Natural killer cell (primary cell): ENCODE data around the gene BICD1. TPM values are rescaled to one million over a fixed set of nuclear protein-coding genes. Genes with fewer than 3 reads are reported as not detected.

Experiments used
- ATAC-seq, 3 donors: fragments of 150-1000 bp in 2 of 3; fragments of 200-7000 bp in 1 of 3; cut with Tn5 transposase; 1 replicate in 1 of 3; 2 replicates in 2 of 3; pipeline ENCODE4 v1.10.0; 2021; ENCODE audit warnings: mild to moderate bottlenecking in 2 of 3, moderate library complexity in 2 of 3
- DNase-seq, 2 donors: peaks; one replicate each; pipeline versions ENCODE4 v3.0.0 to v3.0.0-alpha.2; 2013 to 2021; ENCODE audit warnings: mixed read lengths in 1 of 2
- H3K27ac ChIP-seq: one replicate; pipeline ENCODE4 v1.5.1; 2013; ENCODE audit warnings: mild to moderate bottlenecking, low read length
- H3K27me3 ChIP-seq: one replicate; pipeline ENCODE4 v1.6.1; 2013; ENCODE audit warnings: low read length; ENCODE audit not compliant: control insufficient read depth, insufficient read depth
- H3K36me3 ChIP-seq: one replicate; pipeline ENCODE4 v1.6.1; 2013; ENCODE audit warnings: low read length; ENCODE audit not compliant: control insufficient read depth, insufficient read depth
- H3K4me1 ChIP-seq: one replicate; pipeline ENCODE4 v1.6.1; 2013; ENCODE audit warnings: low read length; ENCODE audit not compliant: control insufficient read depth, insufficient read depth
- H3K4me3 ChIP-seq: one replicate; pipeline ENCODE4 v1.5.1; 2013; ENCODE audit warnings: low read length
- H3K9me3 ChIP-seq: one replicate; pipeline ENCODE4 v1.6.1; 2013; ENCODE audit warnings: low read length; ENCODE audit not compliant: control insufficient read depth, insufficient read depth
- H3K27ac Mint-ChIP-seq, 2 donors: one replicate each; pipeline ENCODE4 v1.8.0; 2022; ENCODE audit warnings: mild to moderate bottlenecking in 2 of 2, mixed read lengths in 2 of 2, moderate library complexity in 1 of 2
- H3K27me3 Mint-ChIP-seq, 2 donors: one replicate each; pipeline ENCODE4 v1.8.0; 2022; ENCODE audit warnings: low read depth in 2 of 2, mixed read lengths in 2 of 2
- H3K36me3 Mint-ChIP-seq: one replicate; pipeline ENCODE4 v1.8.0; 2022; ENCODE audit warnings: mixed read lengths
- H3K4me1 Mint-ChIP-seq, 2 donors: one replicate each; pipeline ENCODE4 v1.8.0; 2022; ENCODE audit warnings: mixed read lengths in 2 of 2
- H3K4me3 Mint-ChIP-seq: one replicate; pipeline ENCODE4 v1.8.0; 2022; ENCODE audit warnings: mild to moderate bottlenecking, moderate library complexity, mixed read lengths
- H3K9me3 Mint-ChIP-seq, 2 donors: one replicate each; pipeline ENCODE4 v1.8.0; 2022; ENCODE audit warnings: mixed read lengths in 2 of 2
- WGBS: methylation state at CpG from one replicate; pipeline ENCODE4 v1.1.7; 2013; ENCODE audit warnings: missing lambda C conversion rate; ENCODE audit not compliant: insufficient coverage; 5-methylcytosine and 5-hydroxymethylcytosine counted together
- intact Hi-C: fragments of 100-400 bp; cut with micrococcal nuclease; formaldehyde crosslinking; loops from one replicate; pipeline ENCODE4 v1.14.2; 2022
- total RNA-seq, 4 donors: library from RNA; stranded (reverse); fragments of 120-200 nt in 1 of 4; gene quantifications; one replicate each; pipeline versions ENCODE4 v1.2.3 to v1.2.4, GENCODE V29; 2013 to 2022
- TF ChIP-seq, protein P1 (sequence below): fragments of 200-600 bp; IDR thresholded peaks from one replicate; pipeline ENCODE4 v1.8.0; 2022; ENCODE audit warnings: antibody characterized with exemption

The BICD1 gene
- total RNA-seq, 3 donors from 2014 or later (not counting 1 experiment from before 2014, with no cell fraction given): 10.0 to 16.0 (median 15.5) TPM

DNA sequence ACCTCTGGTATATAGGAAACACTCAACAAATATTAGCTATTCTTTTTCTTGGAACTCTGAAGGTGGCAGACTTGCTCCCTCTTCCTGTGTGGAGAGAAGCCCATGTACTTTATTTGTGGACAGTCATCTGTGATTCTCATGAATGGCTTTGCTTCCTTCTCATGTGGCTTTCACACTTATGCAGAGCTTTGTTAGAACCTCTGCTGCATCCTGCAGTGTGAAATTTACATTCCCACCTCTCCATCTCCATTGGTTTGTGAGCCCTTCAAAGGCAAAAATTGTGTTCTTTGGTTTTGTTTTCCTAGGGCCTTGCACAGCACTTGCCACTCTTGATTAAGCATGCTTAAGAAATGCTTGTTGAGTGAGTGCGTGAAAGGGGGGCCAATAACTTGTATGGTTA is 51.9 kb downstream of the BICD1 start:
- ATAC-seq (no peak), DNase-seq (no peak)
- Mint-ChIP-seq H3K27ac (no peak overlapping the region), H3K9me3 (no peaks in the 10 kb centered on the region), H3K36me3 (no peaks in the 10 kb centered on the region), H3K4me1 (peaks cover 16 to 19% of the 10 kb centered on the region in 2 donors), H3K27me3 (no peaks in the 10 kb centered on the region), H3K4me3 (no peak overlapping the region)
- no peak overlapping the region for H3K4me3 ChIP-seq
- H3K9me3 ChIP-seq: no peaks in the 10 kb centered on the region
- TF ChIP-seq, protein P1, sequence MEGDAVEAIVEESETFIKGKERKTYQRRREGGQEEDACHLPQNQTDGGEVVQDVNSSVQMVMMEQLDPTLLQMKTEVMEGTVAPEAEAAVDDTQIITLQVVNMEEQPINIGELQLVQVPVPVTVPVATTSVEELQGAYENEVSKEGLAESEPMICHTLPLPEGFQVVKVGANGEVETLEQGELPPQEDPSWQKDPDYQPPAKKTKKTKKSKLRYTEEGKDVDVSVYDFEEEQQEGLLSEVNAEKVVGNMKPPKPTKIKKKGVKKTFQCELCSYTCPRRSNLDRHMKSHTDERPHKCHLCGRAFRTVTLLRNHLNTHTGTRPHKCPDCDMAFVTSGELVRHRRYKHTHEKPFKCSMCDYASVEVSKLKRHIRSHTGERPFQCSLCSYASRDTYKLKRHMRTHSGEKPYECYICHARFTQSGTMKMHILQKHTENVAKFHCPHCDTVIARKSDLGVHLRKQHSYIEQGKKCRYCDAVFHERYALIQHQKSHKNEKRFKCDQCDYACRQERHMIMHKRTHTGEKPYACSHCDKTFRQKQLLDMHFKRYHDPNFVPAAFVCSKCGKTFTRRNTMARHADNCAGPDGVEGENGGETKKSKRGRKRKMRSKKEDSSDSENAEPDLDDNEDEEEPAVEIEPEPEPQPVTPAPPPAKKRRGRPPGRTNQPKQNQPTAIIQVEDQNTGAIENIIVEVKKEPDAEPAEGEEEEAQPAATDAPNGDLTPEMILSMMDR: no peak
- no peak overlapping the region for H3K27ac ChIP-seq
- H3K4me1 ChIP-seq: peaks cover 4% of the 10 kb centered on the region
- 95% methylated on average over 1 of the region's 1 CpG for WGBS
- no peaks in the 10 kb centered on the region for H3K27me3 ChIP-seq
- intact Hi-C loops: no loop called here
- H3K36me3 ChIP-seq: no peaks in the 10 kb centered on the region

DNA sequence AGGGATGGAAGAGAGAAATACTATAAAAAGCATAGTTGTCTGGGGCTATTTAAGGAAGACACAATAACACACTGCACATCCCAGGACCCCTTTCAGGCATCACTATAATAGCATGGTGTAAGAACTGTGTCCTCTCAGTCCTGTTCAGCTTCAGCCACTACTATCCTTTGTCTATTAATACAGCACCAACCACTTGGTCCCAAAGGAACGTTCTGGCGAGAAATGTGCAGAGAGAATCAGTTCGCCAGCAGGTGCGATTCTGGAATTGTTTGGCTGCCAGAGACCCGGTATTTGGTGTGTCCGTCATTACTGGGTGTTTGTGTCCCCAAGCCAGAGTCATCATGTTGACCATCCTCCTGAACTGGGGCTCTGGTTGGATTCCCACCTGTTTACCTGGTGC is 52.7 kb downstream of the BICD1 start:
- Histone ChIP-seq H3K36me3 (no peaks in the 10 kb centered on the region), H3K27me3 (no peaks in the 10 kb centered on the region), H3K4me3 (no peak overlapping the region), H3K4me1 (peaks cover 4% of the 10 kb centered on the region), H3K9me3 (no peaks in the 10 kb centered on the region), H3K27ac (no peak overlapping the region)
- ATAC-seq: no peak
- H3K36me3 Mint-ChIP-seq: no peaks in the 10 kb centered on the region
- H3K9me3 Mint-ChIP-seq: no peaks in the 10 kb centered on the region
- TF ChIP-seq, protein P1: no peak
- H3K4me3 Mint-ChIP-seq: no peak overlapping the region
- intact Hi-C loops: no loop called here
- H3K4me1 Mint-ChIP-seq: peaks cover 16 to 19% of the 10 kb centered on the region in 2 donors
- DNase-seq: no peak
- H3K27ac Mint-ChIP-seq: no peak overlapping the region
- no peaks in the 10 kb centered on the region for H3K27me3 Mint-ChIP-seq
- 94% methylated on average over 6 of the region's 6 CpGs for WGBS

- no peaks in the 10 kb centered on the region for H3K36me3 ChIP-seq
- H3K4me3 Mint-ChIP-seq: no peak overlapping the region
- no peaks in the 10 kb centered on the region for H3K27me3 Mint-ChIP-seq
- no peaks in the 10 kb centered on the region for H3K36me3 Mint-ChIP-seq
- TF ChIP-seq, protein P1: no peak
- H3K4me1 Mint-ChIP-seq: peaks cover 16 to 19% of the 10 kb centered on the region in 2 donors
- no peak overlapping the region for H3K4me3 ChIP-seq
- H3K9me3 ChIP-seq: no peaks in the 10 kb centered on the region
- peaks cover 4% of the 10 kb centered on the region for H3K4me1 ChIP-seq
- no peak overlapping the region for H3K27ac ChIP-seq
- ATAC-seq (peak; percentile 55 to 80 (median 74)), DNase-seq (peak in 1 of 2 donors; percentile 10)
- H3K9me3 Mint-ChIP-seq: no peaks in the 10 kb centered on the region
- 63% methylated on average over 3 of the region's 3 CpGs for WGBS
- no peak overlapping the region for H3K27ac Mint-ChIP-seq
- no peaks in the 10 kb centered on the region for H3K27me3 ChIP-seq
- intact Hi-C loops: no loop called here
Observed at GRCh38 chr12:32159925-32160324, 53.3 kb downstream of the BICD1 start.

DNA sequence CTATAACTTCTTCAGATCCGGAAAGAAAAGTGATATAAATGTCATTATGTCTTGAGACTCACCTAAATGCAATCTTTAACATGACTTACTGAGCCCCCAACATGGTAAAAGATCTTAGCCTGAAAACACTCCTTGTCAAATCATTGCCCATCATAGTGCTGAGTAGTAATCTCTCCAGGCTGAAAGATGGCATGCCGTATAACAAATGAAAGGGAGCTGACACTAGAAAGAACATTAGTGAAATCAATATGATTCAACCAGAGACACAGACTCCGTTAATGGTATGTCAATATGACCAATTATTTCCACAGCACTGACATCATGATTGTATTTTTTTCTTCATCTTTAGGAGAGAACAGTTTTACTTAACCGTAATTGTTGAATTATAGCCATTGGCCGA is 54.4 kb downstream of the BICD1 start:
- no peaks in the 10 kb centered on the region for H3K9me3 Mint-ChIP-seq
- no peaks in the 10 kb centered on the region for H3K9me3 ChIP-seq
- intact Hi-C loops: no loop called here
- peaks cover 16 to 19% of the 10 kb centered on the region in 2 donors for H3K4me1 Mint-ChIP-seq
- H3K27ac Mint-ChIP-seq: no peak overlapping the region
- H3K27ac ChIP-seq: no peak overlapping the region
- H3K4me3 Mint-ChIP-seq: no peak overlapping the region
- no peaks in the 10 kb centered on the region for H3K36me3 ChIP-seq
- no peaks in the 10 kb centered on the region for H3K36me3 Mint-ChIP-seq
- DNase-seq: no peak
- no peaks in the 10 kb centered on the region for H3K27me3 Mint-ChIP-seq
- no peak for ATAC-seq
- H3K4me1 ChIP-seq: peaks cover 4% of the 10 kb centered on the region
- TF ChIP-seq, protein P1: no peak
- H3K27me3 ChIP-seq: no peaks in the 10 kb centered on the region
- 100% methylated on average over 3 of the region's 5 CpGs for WGBS
- H3K4me3 ChIP-seq: no peak overlapping the region
